Gastroesophageal sphincter (tissue), 4 donors: ENCODE measurements around the gene LPP. TPM values are rescaled to one million over a fixed set of nuclear protein-coding genes. Genes with fewer than 3 reads are reported as not detected.

Experiments used
- ATAC-seq: fragments of 150-250 bp; one replicate; pipeline ENCODE4 v1.9.1; 2016; ENCODE audit warnings: mild to moderate bottlenecking, moderate library complexity
- H3K27ac ChIP-seq, 4 donors: fragments of 200-600 bp; sonication (generic) in 3 of 4; 1 replicate in 3 of 4; 2 replicates in 1 of 4; pipeline ENCODE4 v1.5.1; 2016 to 2019
- H3K27me3 ChIP-seq: fragments of 200-600 bp; sonication (generic); one replicate; pipeline ENCODE4 v1.5.1; 2019
- H3K36me3 ChIP-seq, 2 donors: fragments of 200-600 bp; sonication (generic); one replicate each; pipeline ENCODE4 v1.5.1; 2019; ENCODE audit warnings: control low read depth in 1 of 2
- H3K4me1 ChIP-seq, 3 donors: fragments of 200-600 bp; sonication (generic); 1 replicate in 2 of 3; 2 replicates in 1 of 3; pipeline ENCODE4 v1.5.1; 2016 to 2019; ENCODE audit warnings: control low read depth in 2 of 3
- H3K4me3 ChIP-seq, 2 donors: fragments of 200-600 bp; sonication (generic); one replicate each; pipeline ENCODE4 v1.5.1; 2019; ENCODE audit warnings: mild to moderate bottlenecking in 1 of 2, moderate library complexity in 1 of 2
- H3K9me3 ChIP-seq, 3 donors: fragments of 200-600 bp; sonication (generic); one replicate each; pipeline ENCODE4 v1.5.1; 2017 to 2019; ENCODE audit warnings: control low read depth in 2 of 3
- EP300 ChIP-seq: sonication (generic); formaldehyde crosslinking; IDR thresholded peaks from one replicate; pipeline ENCODE4 v1.6.1; 2017; ENCODE audit warnings: antibody characterized with exemption, mild to moderate bottlenecking
- POLR2A ChIP-seq, 2 donors: fragments of 450-650 bp; IDR thresholded peaks; one replicate each; pipeline ENCODE4 v1.6.1; 2017; ENCODE audit warnings: antibody characterized with exemption in 2 of 2, mild to moderate bottlenecking in 2 of 2, moderate library complexity in 1 of 2
- POLR2AphosphoS5 ChIP-seq: sonication (generic); formaldehyde crosslinking; IDR thresholded peaks from one replicate; pipeline ENCODE4 v1.6.1; 2017; ENCODE audit warnings: antibody characterized with exemption
- WGBS, 2 donors: methylation state at CpG; one replicate each; pipeline ENCODE4 v1.1.5; 2018; ENCODE audit warnings: low coverage in 1 of 2; 5-methylcytosine and 5-hydroxymethylcytosine counted together
- total RNA-seq, 4 donors: library from RNA; depleted of rRNA; stranded (reverse); fragments of >200 nt; gene quantifications; one replicate each; pipeline ENCODE4 v1.1.0, GENCODE V29; 2016
- TF ChIP-seq, protein P1 (sequence below), 4 experiments: fragments of 200-600 bp in 2 of 4; fragments of 450-650 bp in 2 of 4; sonication (generic) in 1 of 4; IDR thresholded peaks; one replicate each; pipeline ENCODE4 v1.5.1; 2017 to 2019; ENCODE audit warnings: antibody characterized with exemption in 4 of 4, mild to moderate bottlenecking in 2 of 4, moderate library complexity in 2 of 4

Gene LPP
- total RNA-seq, 4 donors from 2014 or later, result 1,243 to 2,297 (median 2,164) TPM

DNA sequence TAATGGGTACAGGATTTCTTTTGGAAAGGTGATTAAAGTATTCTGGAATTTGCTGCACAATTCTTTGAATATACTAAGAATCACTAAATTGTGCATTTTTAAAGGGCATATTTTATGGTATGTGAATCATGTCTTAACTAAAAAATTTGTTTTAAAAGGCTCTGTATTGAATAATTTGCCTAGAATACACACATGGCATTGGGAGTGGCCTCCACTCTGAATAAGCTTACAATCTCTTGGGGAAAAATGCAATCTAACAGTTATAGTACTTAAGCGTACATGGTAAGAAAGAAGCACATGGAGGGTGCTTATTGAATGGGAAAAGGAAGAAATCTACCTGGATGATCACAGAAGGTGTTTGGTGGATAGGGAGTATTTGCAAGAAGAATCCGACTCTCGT is 385.1 kb downstream of the LPP start:
- 91 to 96% methylated on average over 3 of the region's 3 CpGs for WGBS, 2 donors
- ATAC-seq, result no peak
- H3K4me1 ChIP-seq, result peaks cover 0 to 57% (median 3%) of the 10 kb centered on the region in 3 donors
- H3K27me3 ChIP-seq, result no peaks in the 10 kb centered on the region
- TF ChIP-seq EP300, result no peak
- TF ChIP-seq POLR2A (IDR thresholded peaks at IDR 0.05), result no peak
- TF ChIP-seq POLR2AphosphoS5, result no peak
- no peak overlapping the region for H3K27ac ChIP-seq
- no peaks in the 10 kb centered on the region for H3K9me3 ChIP-seq
- no peaks in the 10 kb centered on the region for H3K36me3 ChIP-seq
- H3K4me3 ChIP-seq, result no peak overlapping the region

DNA sequence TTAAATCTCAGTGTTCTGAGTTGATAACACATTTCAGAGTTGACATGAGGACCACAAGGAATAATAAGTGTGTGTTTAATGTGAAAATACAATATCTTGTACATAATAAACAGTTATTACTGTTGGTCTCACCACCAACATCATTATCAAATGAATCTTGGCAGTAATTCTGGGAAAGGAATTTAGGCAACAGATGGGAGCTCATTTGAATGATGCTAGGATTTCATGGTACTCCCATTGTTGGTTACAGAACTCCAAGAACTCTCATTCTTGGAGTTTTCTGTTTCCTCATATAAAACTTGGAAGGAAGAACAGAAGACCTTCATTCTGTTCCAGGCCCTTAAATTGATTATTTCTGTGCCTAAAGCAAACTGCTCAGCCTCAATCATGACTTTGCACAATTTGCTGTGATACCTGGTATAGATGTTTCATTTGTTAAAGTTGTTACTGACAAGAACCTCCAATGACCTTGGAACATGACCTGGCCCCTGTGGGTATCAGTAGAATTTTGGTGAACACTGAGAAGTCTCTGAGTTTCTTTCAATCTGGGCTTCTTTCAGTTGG is 385.8 kb downstream of the LPP start:
- ATAC-seq, result no peak
- Histone ChIP-seq H3K4me1 (peaks cover 0 to 52% (median 0%) of the 10 kb centered on the region in 3 donors), H3K27ac (no peak overlapping the region), H3K9me3 (no peaks in the 10 kb centered on the region), H3K4me3 (no peak overlapping the region), H3K36me3 (no peaks in the 10 kb centered on the region), H3K27me3 (no peaks in the 10 kb centered on the region)
- no peak for TF ChIP-seq EP300
- TF ChIP-seq, protein P1, sequence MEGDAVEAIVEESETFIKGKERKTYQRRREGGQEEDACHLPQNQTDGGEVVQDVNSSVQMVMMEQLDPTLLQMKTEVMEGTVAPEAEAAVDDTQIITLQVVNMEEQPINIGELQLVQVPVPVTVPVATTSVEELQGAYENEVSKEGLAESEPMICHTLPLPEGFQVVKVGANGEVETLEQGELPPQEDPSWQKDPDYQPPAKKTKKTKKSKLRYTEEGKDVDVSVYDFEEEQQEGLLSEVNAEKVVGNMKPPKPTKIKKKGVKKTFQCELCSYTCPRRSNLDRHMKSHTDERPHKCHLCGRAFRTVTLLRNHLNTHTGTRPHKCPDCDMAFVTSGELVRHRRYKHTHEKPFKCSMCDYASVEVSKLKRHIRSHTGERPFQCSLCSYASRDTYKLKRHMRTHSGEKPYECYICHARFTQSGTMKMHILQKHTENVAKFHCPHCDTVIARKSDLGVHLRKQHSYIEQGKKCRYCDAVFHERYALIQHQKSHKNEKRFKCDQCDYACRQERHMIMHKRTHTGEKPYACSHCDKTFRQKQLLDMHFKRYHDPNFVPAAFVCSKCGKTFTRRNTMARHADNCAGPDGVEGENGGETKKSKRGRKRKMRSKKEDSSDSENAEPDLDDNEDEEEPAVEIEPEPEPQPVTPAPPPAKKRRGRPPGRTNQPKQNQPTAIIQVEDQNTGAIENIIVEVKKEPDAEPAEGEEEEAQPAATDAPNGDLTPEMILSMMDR (IDR thresholded peaks at IDR 0.05), result no peak
- TF ChIP-seq POLR2A (IDR thresholded peaks at IDR 0.05), result no peak
- no peak for TF ChIP-seq POLR2AphosphoS5

DNA sequence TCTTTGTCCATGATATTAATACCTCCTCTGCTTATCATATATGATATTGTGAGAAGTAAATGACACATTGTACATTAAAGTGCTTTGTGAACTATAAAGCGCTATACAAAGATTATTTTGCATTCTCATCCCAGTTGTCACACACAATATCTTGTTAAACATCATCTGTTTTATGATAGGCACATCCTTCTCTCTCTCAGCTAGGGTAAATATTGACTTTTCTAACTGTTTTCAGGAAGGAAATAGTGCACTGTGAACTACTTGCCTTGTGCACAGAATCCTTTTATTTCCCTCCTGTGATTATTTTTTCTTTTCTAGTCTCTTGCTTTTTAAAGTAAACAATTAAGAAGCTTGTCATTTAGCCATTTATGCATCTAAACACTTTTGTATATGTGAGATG is 388.2 kb downstream of the LPP start:
- no peak overlapping the region for H3K27ac ChIP-seq
- no peaks in the 10 kb centered on the region for H3K36me3 ChIP-seq
- no peaks in the 10 kb centered on the region for H3K27me3 ChIP-seq
- H3K4me3 ChIP-seq, result no peak overlapping the region
- TF ChIP-seq, protein P1 (IDR thresholded peaks at IDR 0.05), result no peak
- TF ChIP-seq POLR2A (IDR thresholded peaks at IDR 0.05) (no peak), EP300 (no peak), POLR2AphosphoS5 (no peak)
- WGBS, 2 donors, result 83 to 93% methylated on average over 1 of the region's 1 CpG
- peaks cover 0 to 49% (median 2%) of the 10 kb centered on the region in 3 donors for H3K4me1 ChIP-seq
- H3K9me3 ChIP-seq, result no peaks in the 10 kb centered on the region
- ATAC-seq, result no peak

DNA sequence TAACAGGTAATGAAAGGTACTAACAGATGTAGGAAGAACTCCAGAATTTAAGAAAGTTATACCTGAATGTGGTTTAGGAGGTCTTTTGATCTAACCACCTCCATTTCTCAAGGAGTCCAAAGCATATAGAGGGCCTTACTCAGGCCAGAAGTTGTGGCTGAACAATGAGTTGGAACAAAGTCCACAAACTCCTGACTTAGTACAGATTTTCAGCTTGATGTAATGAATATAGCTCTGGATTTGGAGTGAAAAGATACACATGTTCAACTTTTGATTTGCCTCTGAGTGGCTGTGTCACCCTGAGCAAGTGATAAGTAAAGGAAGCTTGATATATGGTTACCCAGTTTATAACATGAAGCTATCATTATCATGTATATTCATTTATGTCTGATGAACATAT is 390.1 kb downstream of the LPP start:
- ATAC-seq, result no peak
- no peak overlapping the region for H3K4me3 ChIP-seq
- H3K9me3 ChIP-seq, result no peaks in the 10 kb centered on the region
- H3K36me3 ChIP-seq, result peaks cover 0 to 15% of the 10 kb centered on the region in 2 donors
- no peak overlapping the region for H3K27ac ChIP-seq
- H3K27me3 ChIP-seq, result no peaks in the 10 kb centered on the region
- no peak for TF ChIP-seq EP300
- TF ChIP-seq, protein P1 (IDR thresholded peaks at IDR 0.05), result no peak
- H3K4me1 ChIP-seq, result peaks cover 0 to 52% (median 2%) of the 10 kb centered on the region in 3 donors

DNA sequence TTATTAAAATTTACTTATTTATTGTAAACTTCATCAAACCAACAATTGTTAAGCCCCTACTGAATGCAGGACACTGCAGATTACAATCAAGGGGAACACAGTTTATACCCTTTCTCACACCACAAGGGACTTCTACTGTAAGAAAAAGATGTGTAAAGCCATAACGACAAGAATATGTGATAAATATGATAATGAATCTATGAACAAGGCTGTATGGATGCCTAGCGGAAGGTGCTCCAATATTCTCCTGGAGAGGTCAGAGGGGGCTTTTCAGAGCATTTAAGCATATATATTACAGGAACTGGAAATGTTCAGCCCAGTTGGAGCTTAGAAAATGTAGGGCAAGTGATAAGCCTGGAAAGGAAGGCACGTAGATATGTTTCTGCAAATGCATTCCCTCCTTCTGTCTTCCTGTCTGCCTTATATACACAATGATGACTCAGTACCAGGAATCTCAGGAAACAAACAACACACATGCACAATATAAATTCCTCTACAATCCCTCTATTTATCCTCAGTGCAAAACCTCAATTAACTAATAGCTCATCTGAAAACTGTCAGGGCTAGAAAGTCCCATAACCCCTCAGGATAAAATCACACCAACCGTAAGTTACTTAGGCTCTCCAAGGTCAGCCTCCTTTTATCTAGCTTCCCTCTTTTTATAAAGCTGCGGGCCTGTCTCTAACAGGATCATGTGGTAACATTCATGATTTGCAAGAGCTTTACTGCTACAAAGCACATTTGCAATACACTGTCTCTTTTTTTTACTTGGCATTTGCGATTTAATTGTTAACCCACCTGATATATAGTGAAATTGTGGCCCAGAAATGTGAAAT is 393.1 kb downstream of the LPP start:
- Histone ChIP-seq H3K4me3 (no peak overlapping the region), H3K4me1 (peaks cover 0 to 38% (median 2%) of the 10 kb centered on the region in 3 donors), H3K27ac (peak overlapping the region in 1 of 4 donors; percentile 11), H3K27me3 (no peaks in the 10 kb centered on the region), H3K36me3 (peaks cover 0 to 15% of the 10 kb centered on the region in 2 donors), H3K9me3 (no peaks in the 10 kb centered on the region)
- WGBS, 2 donors, result 81 to 87% methylated on average over 6 of the region's 6 CpGs
- TF ChIP-seq POLR2AphosphoS5 (peak; percentile 41), EP300 (no peak)
- no peak for ATAC-seq

DNA sequence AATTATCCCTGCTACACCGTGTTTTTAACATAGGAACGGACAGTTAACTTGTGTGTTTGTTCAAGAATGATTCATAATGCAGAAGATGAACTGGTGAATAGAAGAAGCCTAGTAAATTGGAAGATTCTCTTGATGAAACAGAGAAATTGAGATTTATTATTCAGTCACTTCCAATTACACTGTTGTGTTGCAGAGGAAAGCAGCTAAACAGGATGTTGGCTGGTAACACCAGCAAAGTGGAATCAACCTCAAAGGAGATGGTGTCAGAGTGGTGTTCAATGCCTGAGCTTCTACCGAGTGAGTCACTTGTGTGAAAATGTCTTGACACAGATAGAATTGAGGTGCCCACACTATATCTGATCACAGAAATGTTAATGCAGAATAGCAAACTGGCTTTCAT is 399.6 kb downstream of the LPP start:
- Histone ChIP-seq H3K9me3 (no peaks in the 10 kb centered on the region), H3K4me1 (peaks cover 0 to 63% (median 15%) of the 10 kb centered on the region in 3 donors), H3K4me3 (no peak overlapping the region), H3K36me3 (peaks cover 0 to 3% of the 10 kb centered on the region in 2 donors), H3K27me3 (no peaks in the 10 kb centered on the region), H3K27ac (no peak overlapping the region)
- WGBS, 2 donors, result 81% methylated on average over 2 to 3 of the region's 3 CpGs
- TF ChIP-seq POLR2AphosphoS5, result no peak
- TF ChIP-seq, protein P1 (IDR thresholded peaks at IDR 0.05), result no peak
- no peak for TF ChIP-seq EP300
- TF ChIP-seq POLR2A (IDR thresholded peaks at IDR 0.05), result no peak
- no peak for ATAC-seq
